KOPT-K1 (cell line): Measurements from ENCODE around the gene PLOD1.

Experiments used
- H3K27ac ChIP-seq: fragments of 200-600 bp; sonication (generic); 2 replicates; pipeline ENCODE4 v1.5.1; 2016; ENCODE audit warnings: antibody characterized with exemption, mild to moderate bottlenecking, low read depth, low read length; ENCODE audit not compliant: poor library complexity, severe bottlenecking
- H3K36me3 ChIP-seq: fragments of 200-600 bp; sonication (generic); 2 replicates; pipeline ENCODE4 v1.5.1; 2017; ENCODE audit warnings: antibody characterized with exemption, mild to moderate bottlenecking, low read length, moderate library complexity; ENCODE audit not compliant: insufficient read depth
- H3K9me3 ChIP-seq: fragments of 200-600 bp; sonication (generic); 2 replicates; pipeline ENCODE4 v1.5.1; 2017; ENCODE audit warnings: antibody characterized with exemption, low read length, mild to moderate bottlenecking; ENCODE audit not compliant: insufficient read depth, poor library complexity, severe bottlenecking

The PLOD1 gene

DNA sequence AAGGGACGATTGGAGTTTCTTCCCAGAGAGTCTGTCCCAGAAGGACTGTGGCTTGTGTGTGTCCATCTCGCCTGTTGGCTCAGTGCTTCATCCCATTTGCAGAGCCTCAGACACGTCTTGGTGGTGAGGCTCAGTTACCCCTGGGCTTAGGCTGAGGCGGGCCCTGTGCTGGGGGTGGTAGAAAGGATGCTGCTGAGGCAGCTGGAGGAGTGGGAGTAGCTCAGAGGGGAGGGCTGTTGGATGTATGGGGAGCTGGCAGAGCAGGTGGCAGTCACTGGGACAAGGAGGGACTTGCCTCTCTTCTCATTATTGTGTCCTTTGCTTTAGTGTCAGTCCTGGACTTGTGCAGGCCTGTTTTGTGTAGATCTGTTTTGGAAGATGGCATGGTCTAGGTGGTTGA is 77.5 kb downstream of the PLOD1 start:
- H3K27ac ChIP-seq = no peak overlapping the region
- no peaks in the 10 kb centered on the region for H3K9me3 ChIP-seq
- peaks cover 55% of the 10 kb centered on the region for H3K36me3 ChIP-seq

DNA sequence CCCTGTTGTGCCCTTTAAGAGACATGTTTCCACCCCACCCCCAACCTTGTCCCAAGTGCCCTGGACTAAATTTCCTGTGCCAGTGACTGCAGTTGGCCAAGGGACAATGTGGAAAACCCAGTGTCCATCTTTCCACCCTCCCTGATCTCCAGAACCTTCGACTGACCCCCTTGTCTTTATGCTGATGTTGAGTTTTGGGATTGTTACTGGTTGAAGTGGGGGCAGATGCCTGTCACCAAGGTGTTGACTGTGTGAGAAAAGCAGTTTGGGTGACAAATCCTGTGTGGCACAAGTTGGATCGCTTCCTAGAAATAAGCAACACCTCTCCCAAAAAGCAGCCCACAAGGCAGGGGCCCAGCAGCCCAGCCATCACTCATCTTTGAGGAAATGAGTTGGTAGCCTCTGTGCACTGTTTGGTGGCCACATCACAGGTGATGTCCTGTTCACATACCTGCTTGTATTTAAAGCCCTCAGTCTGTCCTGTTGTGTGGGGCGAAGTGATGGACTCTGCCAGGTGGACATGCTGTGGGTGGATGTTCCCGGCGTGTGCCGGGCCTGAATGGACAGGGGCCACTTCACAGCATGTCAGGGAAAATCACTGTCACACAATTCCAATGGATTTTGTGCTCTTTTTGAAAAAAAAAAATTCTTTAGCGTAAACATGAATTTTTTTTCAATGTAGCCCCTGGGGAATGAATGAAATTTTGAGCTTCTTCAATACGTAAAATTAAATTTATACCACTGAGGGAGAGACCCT is 78.2 kb downstream of the PLOD1 start:
- peaks cover 48% of the 10 kb centered on the region for H3K36me3 ChIP-seq
- no peak overlapping the region for H3K27ac ChIP-seq
- H3K9me3 ChIP-seq = no peaks in the 10 kb centered on the region

DNA sequence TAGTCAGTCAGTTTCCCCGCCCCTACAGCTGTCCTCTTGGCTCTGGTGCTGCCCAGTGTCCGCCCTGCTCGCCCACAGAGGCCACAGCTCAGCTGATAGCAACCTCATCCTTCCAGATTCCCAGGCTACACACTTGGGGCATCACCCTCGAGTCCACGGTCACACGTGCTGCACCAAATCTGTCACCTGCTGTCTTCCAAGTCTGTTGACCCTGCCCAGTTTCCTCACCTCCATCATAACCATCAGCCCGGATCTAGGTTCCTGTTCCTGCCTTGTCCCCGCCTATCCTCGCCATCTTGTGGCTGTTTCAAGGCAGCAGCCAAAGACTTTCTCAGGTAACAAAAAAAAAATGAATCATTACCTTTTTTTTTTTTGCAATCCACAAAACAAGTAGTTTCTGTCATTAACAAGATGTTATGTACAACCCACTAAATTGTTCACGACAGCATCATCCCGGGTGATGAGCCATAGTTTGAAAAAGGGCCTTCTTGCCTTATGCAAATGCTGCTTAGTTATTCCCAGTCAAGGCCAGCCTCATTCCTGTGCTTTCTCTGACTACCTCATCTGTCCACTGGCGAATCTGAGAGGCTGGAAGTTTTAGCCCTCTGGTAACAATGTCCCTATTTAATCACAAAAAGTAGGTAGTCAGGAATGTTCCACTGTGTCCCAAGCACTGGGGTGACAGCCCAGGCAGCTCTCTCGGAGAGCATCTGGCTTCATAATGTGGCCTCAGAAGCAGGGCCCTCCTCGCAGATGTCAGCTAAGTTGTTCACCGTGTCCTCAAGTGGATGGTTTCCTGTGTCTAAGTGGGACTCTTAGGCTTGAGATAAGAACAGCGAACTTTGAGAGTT is 79.8 kb downstream of the PLOD1 start:
- H3K9me3 ChIP-seq = no peaks in the 10 kb centered on the region
- peaks cover 44% of the 10 kb centered on the region for H3K36me3 ChIP-seq
- no peak overlapping the region for H3K27ac ChIP-seq

DNA sequence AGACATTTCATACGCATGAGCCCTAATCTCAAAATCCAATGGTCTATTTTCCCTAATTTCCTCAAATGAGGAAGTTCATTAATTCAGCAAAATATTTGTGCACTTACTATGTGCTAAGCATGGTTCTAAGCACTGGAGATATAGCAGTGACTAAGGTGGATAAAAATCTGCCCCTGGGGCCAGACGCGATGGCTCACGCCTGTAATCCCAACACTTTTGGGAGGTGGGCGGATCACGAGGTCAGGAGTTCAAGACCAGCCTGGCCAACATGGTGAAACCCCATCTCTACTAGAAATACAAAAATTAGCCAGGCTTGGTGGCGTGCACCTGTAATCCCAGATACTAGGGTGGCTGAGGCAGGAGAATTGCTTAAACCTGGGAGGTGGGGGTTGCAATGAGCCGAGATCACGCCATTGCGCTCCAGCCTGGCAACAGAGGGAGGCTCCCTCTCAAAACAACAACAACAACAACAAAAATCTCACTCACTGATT is 80.5 kb downstream of the PLOD1 start:
- H3K36me3 ChIP-seq = peaks cover 38% of the 10 kb centered on the region
- H3K27ac ChIP-seq = no peak overlapping the region
- H3K9me3 ChIP-seq = no peaks in the 10 kb centered on the region

DNA sequence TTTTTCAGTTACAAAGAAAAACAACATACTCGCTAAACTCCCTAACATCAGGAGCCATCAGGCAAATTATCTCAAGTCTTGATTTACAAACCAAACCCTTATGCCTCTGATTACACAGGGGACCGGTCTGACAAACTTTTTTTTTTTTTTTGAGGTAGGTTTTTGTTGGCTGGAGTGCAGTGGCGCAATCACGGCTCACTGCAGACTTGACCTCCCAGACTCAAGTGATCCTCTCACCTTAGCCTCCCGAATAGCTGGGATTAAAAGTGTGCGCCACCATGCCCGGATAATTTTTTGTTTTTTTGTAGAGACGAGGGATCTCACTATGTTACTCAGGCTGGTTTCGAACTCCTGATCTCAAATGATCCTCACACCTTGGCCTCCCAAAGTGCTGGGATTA is 81.0 kb downstream of the PLOD1 start:
- no peak overlapping the region for H3K27ac ChIP-seq
- peaks cover 33% of the 10 kb centered on the region for H3K36me3 ChIP-seq
- H3K9me3 ChIP-seq = no peaks in the 10 kb centered on the region

DNA sequence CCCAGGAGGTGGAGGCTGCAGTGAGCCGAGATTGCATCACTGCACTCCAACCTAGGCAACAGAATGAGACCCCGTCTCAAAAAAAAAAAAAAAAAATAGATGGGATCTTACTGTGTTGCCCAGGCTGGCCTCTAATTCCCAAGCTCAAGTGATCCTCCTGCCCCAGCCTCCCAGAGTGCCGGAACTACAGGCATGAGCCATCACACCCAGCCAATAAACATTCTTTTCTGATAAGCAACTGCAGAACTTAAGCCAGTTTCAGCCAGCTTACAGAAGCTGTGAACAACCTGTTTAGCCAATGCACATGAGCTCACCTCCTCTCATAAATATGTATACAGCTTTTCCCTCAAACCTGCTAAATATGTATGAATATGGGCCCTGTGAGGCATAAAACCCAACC is 81.7 kb downstream of the PLOD1 start:
- peaks cover 26% of the 10 kb centered on the region for H3K36me3 ChIP-seq
- no peak overlapping the region for H3K27ac ChIP-seq
- no peaks in the 10 kb centered on the region for H3K9me3 ChIP-seq

DNA sequence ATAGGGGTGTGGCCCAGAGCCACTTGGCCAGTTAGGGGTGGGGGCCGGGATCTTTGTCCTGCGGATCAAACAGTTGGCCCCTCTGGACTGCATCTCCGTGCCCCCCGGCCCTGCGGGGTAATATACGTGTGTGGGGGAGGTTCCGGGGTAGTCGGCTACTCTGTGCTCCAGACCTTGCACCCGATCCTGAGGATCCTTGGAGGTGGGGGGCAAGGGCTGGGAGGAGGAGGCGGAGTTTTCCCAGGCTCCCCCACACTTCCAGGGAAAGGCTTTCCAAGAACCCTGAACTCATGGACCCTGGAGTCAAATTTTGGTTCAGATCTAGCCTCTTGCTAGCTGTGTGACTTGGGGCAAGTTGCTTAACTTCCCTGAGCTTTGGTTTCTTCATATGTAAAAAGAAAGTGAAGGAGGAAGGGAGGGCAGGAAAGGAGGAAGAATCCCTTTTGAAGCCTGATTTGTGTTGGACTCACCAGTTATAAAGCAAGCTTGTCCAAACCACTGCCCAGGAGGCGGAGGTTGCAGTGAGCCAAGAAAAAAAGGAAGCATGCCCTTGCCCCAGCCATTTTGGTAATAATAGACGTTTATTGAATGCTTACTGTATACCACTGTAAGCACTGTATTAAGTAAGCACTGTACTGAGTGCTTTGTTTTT is 85.5 kb downstream of the PLOD1 start:
- Histone ChIP-seq H3K36me3 (peaks cover 28% of the 10 kb centered on the region), H3K27ac (peak overlapping the region; percentile 65)

DNA sequence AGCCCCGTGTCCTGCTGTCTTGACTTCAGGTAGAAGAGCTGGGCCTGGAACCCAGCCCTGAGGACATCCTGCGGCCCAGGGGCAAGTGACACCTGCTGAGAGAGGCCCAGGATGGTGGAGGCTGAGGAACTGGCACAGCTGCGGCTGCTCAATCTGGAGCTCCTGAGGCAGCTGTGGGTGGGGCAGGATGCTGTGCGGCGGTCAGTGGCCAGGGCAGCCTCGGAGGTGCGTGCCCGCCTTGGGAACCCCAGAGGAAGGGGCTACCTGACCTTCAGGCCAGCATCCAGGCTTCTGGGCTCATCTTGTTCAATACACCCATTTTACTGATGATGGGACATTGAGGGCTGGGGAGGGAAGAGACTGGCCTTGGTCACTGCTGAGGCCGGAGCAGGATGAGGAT is 87.1 kb downstream of the PLOD1 start:
- H3K9me3 ChIP-seq = no peaks in the 10 kb centered on the region
- peaks cover 44% of the 10 kb centered on the region for H3K36me3 ChIP-seq
- no peak overlapping the region for H3K27ac ChIP-seq

More for the DNA sequence above, 85.5 kb downstream of the PLOD1 start:
- H3K9me3 ChIP-seq = no peaks in the 10 kb centered on the region

DNA sequence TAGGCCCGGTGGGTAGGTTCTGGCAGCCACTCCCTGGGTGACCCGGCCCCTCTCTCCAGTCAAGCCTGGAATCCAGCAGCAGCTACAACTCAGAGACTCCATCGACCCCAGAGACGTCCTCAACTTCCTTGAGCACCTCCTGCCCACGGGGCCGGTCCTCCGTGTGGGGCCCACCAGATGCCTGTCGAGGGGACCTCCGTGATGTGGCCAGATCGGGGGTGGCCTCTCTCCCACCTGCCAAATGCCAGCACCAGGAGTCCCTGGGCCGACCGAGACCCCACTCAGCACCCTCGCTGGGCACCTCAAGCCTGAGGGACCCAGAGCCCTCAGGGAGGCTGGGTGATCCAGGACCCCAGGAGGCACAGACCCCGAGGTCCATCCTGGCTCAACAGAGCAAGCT is 87.5 kb downstream of the PLOD1 start:
- peaks cover 48% of the 10 kb centered on the region for H3K36me3 ChIP-seq
- no peaks in the 10 kb centered on the region for H3K9me3 ChIP-seq
- H3K27ac ChIP-seq = no peak overlapping the region
